Measurements from ENCODE around the gene MAP7D2.

The MAP7D2 gene

DNA sequence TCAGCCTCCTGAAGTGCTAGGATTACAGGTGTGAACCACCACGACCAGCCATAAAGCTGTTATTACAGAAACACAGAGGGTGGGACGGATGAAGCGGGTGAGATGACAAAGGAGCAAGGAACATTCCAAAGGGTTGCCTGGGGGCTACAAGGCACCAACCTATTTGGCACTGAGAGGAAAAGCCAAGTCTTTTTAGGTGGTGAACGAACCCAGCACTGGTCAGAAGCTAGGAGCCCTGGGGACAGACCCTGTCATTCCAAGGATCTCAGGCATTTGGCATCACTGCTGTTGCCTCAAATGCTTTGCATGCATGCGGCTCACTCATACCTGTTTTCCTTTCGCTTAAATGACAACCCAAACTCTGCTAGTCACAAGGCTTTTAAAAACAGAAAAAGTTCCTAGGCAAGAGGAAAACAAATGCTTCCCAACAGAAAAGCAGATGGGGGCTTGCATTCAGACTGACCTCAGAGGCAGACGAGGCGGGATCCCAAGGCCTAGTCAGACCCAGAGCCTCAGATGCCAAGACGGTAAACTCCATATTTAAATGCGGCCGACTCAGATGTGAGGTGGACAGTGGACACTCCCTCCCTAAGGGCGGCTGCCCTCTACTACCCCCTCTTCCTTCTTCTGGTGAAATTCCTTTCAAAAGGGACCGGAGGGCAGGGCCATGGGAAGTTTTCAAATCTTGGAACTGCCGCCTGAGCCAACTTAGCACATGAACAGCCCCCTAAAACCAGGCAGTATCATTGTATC lies 4.5 kb downstream of the MAP7D2 start:
- no peak for DNase-seq (ENCODE audit: low read depth)

DNA sequence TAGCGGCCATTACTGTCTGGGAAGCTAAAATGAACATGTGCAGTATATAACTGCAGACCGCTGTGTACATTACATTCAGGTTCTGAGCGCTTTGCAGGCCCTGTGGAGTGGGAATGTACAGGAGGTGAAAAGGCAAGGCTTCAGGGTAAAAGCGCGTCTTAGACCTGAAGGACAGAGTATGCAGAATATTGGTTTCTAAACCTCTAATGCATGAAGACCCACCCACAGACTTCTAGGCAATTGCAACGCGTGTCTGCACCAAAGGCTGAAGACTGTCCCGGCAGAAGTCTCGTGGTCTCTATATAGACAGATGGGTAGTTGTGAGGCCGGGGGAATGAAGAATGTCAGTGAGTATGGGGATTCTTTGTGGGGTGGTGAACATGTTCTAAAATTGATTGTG lies 5.4 kb downstream of the MAP7D2 start:
- no peak for DNase-seq (ENCODE audit: low read depth)

- no peak for DNase-seq (ENCODE audit: low read depth)
These were observed 14.6 kb downstream of the MAP7D2 start for GRCh38 chrX:20101934-20102581.

GRCh38 chrX:20091499-20091898 lies 25.2 kb downstream of the MAP7D2 start:
- no peak for DNase-seq (ENCODE audit: low read depth)

DNA sequence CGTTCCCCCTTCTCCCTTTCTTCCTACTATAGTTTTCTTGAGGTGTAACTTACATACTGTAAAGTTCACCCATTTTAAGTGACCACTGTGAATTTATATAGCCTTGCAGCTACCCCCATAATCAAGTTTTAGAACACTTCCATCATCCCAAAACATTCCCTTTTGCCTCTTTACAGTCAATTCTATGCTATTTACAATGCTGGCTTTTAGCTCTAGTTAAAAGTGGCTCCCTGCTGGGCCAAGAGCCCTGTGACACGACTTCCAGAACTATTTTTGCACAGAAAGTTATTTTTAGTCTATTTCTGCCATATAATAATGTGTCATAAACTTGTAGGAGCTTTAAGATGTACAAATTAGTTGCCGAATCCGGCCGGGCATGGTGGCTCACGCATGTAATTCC lies 26.9 kb downstream of the MAP7D2 start:
- no peak for DNase-seq (ENCODE audit: low read depth)

- DNase-seq (ENCODE audit: low read depth) = no peak
These were observed 36.4 kb downstream of the MAP7D2 start for GRCh38 chrX:20080277-20080676.

GRCh38 chrX:20071511-20072079 lies 45.1 kb downstream of the MAP7D2 start:
- DNase-seq (ENCODE audit: low read depth) = no peak

DNA sequence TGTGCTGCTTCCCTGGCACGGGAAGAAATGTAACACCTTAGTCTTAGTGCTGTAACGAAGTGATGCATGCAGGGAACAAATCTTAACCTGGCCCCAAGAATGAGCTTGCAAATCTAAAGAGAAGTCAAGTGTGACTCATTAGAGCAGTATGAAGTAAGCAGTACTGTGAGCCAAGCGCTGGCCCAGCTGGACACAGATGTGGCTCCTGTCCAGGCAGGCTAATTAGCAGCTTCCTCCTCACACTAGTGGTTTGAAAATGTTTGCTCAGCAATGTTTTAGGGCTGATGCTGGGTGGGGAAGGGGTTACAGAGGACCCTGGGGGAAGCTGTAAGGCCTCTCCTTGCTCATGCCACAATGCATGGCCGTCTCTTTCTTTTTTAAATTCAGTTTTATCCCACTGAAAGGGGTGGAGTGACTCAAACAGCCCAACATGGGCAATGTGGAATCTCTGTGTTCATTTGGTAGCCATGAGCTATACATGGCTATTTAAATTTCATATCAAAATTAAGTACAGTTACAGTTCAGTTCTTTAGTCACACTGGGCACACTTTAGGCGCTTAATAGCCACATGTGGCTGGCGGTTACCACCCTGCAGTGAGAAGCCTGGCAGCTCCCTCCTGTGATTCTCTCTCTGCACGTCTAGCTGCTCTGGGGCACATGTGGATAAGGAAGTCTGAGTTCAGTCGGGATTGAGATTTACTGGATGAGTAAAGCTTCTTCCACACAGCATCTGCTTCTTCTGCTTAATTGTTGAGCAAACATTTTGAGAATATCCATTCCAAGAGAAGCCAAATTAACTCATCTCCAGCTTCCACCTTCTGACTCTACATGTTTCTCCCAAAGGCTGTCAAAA lies 48.8 kb downstream of the MAP7D2 start:
- DNase-seq (ENCODE audit: low read depth) = no peak

GRCh38 chrX:20066968-20067708 lies 49.6 kb downstream of the MAP7D2 start:
- no peak for DNase-seq (ENCODE audit: low read depth)

DNA sequence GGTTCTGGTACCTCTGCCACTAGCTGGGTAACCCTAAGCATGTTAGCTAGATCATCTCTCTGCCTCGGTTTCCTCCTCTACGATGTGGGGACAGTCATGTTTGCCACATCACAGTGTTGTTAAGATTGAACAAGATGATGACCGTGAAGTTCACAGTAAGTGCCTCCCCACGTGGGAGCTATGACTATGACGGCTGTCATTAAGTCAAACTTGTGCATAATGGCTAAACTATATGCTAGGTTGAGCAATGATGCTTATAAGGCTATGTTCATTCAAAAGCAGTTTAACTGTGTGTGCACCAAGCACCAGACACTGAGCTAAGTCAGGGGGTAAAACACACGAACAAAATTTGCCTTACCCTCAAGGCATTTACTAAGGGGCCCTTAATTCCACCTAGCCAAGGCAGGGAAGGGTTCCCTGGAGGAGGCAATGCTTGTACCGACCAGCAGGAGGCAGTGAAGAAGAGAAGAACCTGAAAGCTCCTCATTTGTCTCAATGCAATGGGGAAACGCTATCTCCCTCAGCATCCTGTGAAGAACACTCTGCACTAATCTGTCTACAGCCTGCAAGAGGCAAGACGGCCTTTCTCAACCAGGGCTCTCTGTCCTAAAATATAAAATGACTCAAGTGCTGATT lies 52.9 kb downstream of the MAP7D2 start:
- no peak for DNase-seq (ENCODE audit: low read depth)

GRCh38 chrX:20063153-20063552 lies 53.6 kb downstream of the MAP7D2 start:
- DNase-seq (ENCODE audit: low read depth) = no peak

DNA sequence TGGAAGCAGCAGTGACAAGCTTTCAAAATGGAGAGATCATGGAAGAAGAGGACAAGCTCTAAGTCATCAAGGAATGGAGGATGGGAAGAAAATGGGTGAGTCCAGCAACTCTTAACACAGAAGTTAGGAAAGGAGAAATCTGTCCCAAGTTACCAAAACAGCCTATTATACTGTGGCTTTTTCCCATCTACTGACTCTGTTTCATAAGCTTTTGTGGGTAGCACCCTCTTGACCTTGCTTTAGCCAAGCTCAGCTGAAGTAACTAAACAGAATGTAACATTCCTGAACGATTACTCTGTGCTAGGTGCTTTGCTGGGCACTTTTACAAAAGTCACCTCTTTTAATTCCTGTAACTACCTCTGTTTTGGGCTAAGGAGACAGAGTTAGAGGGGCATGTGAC lies 54.9 kb downstream of the MAP7D2 start:
- no peak for DNase-seq (ENCODE audit: low read depth)

DNA sequence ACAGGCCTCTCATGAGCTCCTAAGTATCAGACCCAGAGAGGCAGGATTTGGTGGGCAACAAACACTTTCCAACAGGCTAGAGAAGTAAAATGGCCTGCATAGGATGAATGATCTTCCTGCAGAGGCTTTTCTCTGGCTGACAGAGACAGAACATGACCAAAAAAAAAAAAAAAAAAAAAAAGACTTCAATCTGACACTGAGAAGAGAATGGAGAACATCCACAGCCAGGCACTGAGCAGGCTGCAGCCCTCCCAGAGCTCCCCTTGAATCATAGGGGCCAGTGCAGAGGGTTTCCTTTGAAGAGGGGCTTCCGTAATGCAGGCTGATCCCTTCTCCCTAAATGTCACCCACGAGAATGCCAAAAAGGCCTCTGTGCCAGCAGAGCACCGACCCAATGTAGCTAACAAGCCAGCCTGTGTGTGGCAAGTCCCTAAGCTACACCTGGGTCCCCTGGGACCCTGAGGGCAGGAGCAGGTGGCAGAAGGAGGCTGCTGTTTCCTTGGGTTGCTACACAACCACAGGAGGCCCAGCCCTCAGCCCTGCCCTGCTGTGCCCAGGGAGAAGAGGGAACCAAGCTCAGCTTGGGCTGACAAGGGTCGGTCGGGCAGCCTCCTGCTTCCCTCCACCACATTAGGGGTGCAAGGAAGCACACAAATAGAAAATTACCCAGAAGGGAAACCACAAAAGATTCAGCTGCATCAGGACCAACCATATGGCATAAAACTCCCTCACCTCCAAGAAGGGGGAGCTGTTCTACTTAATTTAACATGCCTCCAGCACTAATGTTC lies 55.6 kb downstream of the MAP7D2 start:
- DNase-seq (ENCODE audit: low read depth) = no peak

DNA sequence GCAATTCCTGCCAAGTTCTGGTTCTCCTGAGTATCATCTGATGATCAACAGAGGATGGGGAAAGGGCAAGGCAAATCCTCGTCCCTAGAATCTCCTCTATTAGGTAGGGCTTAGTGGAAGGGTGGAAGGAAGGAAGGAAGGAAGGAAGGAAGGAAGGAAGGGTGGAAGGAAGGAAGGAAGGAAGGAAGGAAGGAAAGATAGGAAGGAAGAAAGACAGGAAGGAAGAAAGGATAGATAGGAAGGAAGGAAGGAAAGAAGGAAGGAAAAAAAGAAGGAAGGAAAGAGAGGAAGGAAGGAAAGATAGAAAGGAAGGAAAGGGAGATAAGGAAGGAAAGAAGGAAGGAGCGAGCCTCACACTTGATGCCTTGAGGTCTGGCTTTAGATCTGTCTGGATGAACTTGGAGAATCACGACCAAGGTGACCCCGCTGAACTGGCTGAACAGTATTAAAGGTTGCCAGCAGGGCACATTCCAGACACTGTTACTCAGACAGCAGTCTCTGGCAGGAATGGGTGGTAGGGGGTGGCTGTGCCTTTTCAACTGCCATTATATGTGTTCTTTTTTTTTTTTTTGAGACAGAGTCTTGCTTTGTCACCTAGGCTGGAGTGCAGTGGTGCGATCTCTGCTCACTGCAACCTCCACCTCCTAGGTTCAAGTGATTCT lies 57.1 kb downstream of the MAP7D2 start:
- no peak for DNase-seq (ENCODE audit: low read depth)

- DNase-seq (ENCODE audit: low read depth) = no peak
These were observed 59.2 kb downstream of the MAP7D2 start for GRCh38 chrX:20057479-20057878.

DNA sequence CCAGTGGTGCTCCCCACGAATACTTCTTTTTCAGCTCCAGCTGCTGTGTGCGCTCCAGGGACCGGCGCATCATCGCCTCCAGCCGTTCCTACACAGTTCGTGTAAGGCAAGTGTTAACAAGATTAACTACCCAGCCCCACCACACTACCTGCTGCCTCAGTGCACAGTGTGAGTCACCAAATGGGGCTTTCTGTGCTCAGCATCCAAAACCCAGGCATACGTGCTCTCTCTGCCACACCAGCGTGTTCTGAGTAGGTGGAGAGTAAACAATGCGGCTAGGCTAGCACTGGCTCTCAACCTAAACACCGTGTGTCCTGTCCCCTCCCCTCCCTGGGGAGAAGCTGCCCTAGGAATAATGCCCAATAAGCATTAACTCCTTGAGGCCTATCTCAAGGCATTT lies 60.0 kb downstream of the MAP7D2 start:
- DNase-seq (ENCODE audit: low read depth) = no peak

- DNase-seq (ENCODE audit: low read depth) = no peak
These were observed 63.2 kb downstream of the MAP7D2 start for GRCh38 chrX:20053537-20053936.

DNA sequence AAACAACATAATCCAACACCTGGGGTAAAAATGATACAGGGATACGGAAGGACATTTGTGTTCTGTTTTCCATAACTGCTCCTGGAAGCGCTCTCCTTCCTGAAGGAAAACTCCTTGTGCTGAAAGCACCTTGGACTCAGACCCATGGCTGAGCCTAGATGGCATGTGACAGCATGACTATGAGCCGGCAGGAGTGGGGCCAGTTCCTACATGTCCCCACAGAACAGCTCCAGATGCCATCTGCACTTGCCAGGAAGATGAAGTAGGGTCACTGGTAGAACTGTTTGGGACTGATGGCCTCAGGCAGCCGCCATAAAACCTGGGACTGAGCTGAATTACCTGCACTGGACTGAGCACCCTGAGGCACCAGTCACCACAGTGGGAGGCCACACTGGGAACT lies 69.8 kb downstream of the MAP7D2 start:
- DNase-seq (ENCODE audit: low read depth) = no peak

DNA sequence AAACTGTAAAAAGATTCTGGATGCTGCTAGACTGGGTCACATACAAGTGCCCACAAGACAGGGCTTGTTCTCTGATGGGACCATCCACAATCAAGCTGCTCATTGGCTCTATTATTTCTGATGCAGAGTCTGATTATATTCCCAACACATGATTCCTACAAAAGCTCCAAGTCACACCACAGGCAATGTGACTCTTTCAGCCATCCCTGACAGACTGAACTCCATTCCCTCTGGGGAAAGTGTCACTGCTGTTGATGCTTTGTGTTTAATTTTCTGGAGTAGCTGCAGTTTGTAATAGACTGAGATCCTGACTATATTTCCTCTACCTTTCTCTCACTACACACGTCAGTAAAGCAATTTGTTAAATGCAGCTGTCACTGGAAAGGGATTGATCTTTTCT lies 70.5 kb downstream of the MAP7D2 start:
- no peak for DNase-seq (ENCODE audit: low read depth)

- DNase-seq (ENCODE audit: low read depth) = no peak
These were observed 74.5 kb downstream of the MAP7D2 start for GRCh38 chrX:20042221-20042620.
